Liver (tissue), 3 donors: Measurements from ENCODE around the gene LRRC75B.

Experiments used
- ATF3 ChIP-seq: IDR thresholded peaks from 2 replicates; pipeline ENCODE4 v1.6.1; 2016; ENCODE audit warnings: antibody characterized with exemption
- FOXA1 ChIP-seq: IDR thresholded peaks from 2 replicates; pipeline ENCODE4 v1.6.1; 2016; ENCODE audit warnings: antibody characterized with exemption
- GABPA ChIP-seq, 2 donors: IDR thresholded peaks in 1 of 2; conservative IDR thresholded peaks in 1 of 2; 2 replicates each; pipeline ENCODE4 v1.6.1; 2016; ENCODE audit warnings: antibody characterized with exemption in 2 of 2, mild to moderate bottlenecking in 1 of 2, moderate library complexity in 1 of 2
- HNF4G ChIP-seq: IDR thresholded peaks from 2 replicates; pipeline ENCODE4 v1.6.1; 2016; ENCODE audit warnings: antibody characterized with exemption
- JUND ChIP-seq, 2 donors: IDR thresholded peaks; 2 replicates each; pipeline ENCODE4 v1.6.1; 2016; ENCODE audit warnings: antibody characterized with exemption in 2 of 2
- MAX ChIP-seq: IDR thresholded peaks from 2 replicates; pipeline ENCODE4 v1.6.1; 2016; ENCODE audit warnings: antibody characterized with exemption
- SP1 ChIP-seq: IDR thresholded peaks from 2 replicates; pipeline ENCODE4 v1.6.1; 2018; ENCODE audit warnings: antibody characterized with exemption, mild to moderate bottlenecking
- TAF1 ChIP-seq: conservative IDR thresholded peaks from 2 replicates; pipeline ENCODE4 v1.6.1; 2016; ENCODE audit warnings: antibody characterized with exemption, mild to moderate bottlenecking
- YY1 ChIP-seq: IDR thresholded peaks from 2 replicates; pipeline ENCODE4 v1.6.1; 2016; ENCODE audit warnings: antibody characterized with exemption, mild to moderate bottlenecking
- ZBTB33 ChIP-seq: IDR thresholded peaks from 2 replicates; pipeline ENCODE4 v1.6.1; 2016; ENCODE audit warnings: antibody characterized with exemption
- TF ChIP-seq, protein P1 (sequence below): fragments of 150-350 bp; IDR thresholded peaks from 2 replicates; pipeline ENCODE4 v1.5.1; 2017; ENCODE audit warnings: improper control_type of control experiment, low read depth, low read length; ENCODE audit not compliant: missing input control
- TF ChIP-seq, protein P2 (sequence below): IDR thresholded peaks from 2 replicates; pipeline ENCODE4 v1.6.1; 2016; ENCODE audit warnings: antibody characterized with exemption, mild to moderate bottlenecking
- donor health status: healthy.
- donor health status: healthy.

GRCh38 chr22:24589518-24590030, 3.3 kb downstream of the LRRC75B start:
- TF ChIP-seq, protein P1, sequence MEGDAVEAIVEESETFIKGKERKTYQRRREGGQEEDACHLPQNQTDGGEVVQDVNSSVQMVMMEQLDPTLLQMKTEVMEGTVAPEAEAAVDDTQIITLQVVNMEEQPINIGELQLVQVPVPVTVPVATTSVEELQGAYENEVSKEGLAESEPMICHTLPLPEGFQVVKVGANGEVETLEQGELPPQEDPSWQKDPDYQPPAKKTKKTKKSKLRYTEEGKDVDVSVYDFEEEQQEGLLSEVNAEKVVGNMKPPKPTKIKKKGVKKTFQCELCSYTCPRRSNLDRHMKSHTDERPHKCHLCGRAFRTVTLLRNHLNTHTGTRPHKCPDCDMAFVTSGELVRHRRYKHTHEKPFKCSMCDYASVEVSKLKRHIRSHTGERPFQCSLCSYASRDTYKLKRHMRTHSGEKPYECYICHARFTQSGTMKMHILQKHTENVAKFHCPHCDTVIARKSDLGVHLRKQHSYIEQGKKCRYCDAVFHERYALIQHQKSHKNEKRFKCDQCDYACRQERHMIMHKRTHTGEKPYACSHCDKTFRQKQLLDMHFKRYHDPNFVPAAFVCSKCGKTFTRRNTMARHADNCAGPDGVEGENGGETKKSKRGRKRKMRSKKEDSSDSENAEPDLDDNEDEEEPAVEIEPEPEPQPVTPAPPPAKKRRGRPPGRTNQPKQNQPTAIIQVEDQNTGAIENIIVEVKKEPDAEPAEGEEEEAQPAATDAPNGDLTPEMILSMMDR: no peak
- TF ChIP-seq ZBTB33: no peak
- TF ChIP-seq GABPA (IDR thresholded peaks at IDR 0.05 in 1 of 2, conservative IDR thresholded peaks at IDR 0.05 in 1 of 2): no peak
- no peak for TF ChIP-seq ATF3
- no peak for TF ChIP-seq YY1
- no peak for TF ChIP-seq MAX
- TF ChIP-seq, protein P2, sequence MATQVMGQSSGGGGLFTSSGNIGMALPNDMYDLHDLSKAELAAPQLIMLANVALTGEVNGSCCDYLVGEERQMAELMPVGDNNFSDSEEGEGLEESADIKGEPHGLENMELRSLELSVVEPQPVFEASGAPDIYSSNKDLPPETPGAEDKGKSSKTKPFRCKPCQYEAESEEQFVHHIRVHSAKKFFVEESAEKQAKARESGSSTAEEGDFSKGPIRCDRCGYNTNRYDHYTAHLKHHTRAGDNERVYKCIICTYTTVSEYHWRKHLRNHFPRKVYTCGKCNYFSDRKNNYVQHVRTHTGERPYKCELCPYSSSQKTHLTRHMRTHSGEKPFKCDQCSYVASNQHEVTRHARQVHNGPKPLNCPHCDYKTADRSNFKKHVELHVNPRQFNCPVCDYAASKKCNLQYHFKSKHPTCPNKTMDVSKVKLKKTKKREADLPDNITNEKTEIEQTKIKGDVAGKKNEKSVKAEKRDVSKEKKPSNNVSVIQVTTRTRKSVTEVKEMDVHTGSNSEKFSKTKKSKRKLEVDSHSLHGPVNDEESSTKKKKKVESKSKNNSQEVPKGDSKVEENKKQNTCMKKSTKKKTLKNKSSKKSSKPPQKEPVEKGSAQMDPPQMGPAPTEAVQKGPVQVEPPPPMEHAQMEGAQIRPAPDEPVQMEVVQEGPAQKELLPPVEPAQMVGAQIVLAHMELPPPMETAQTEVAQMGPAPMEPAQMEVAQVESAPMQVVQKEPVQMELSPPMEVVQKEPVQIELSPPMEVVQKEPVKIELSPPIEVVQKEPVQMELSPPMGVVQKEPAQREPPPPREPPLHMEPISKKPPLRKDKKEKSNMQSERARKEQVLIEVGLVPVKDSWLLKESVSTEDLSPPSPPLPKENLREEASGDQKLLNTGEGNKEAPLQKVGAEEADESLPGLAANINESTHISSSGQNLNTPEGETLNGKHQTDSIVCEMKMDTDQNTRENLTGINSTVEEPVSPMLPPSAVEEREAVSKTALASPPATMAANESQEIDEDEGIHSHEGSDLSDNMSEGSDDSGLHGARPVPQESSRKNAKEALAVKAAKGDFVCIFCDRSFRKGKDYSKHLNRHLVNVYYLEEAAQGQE: no peak
- no peak for TF ChIP-seq JUND (IDR thresholded peaks at IDR 0.05)
- no peak for TF ChIP-seq TAF1
- TF ChIP-seq SP1: no peak
- TF ChIP-seq HNF4G: no peak
- TF ChIP-seq FOXA1: no peak
